HepG2 (cell line): ENCODE measurements around the gene TPST2. TPM values are rescaled to one million over a fixed set of nuclear protein-coding genes. Genes with fewer than 3 reads are reported as not detected.

ENCODE experiments used
- ATAC-seq: fragments of 200-7000 bp; cut with Tn5 transposase; 3 replicates; pipeline ENCODE4 v1.9.1; 2020; ENCODE audit warnings: mild to moderate bottlenecking, moderate library complexity
- BruUV-seq: library from RNA; stranded (reverse); fragments of 400-500 nt; replicated peaks from 2 replicates; lab custom pipeline; 2021; lab: Mats Ljungman, UMichigan
- CTCF ChIA-PET: fragments of 300-600 bp; formaldehyde crosslinking; extraction: SDS; loops from one replicate; lab custom pipeline; 2021; ENCODE audit warnings: low total read pairs, inconsistent platforms, low intra/inter-chr PET ratio; lab: Yijun Ruan, JAX
- POLR2A ChIA-PET: fragments of 350-600 bp; sonication (Branson Sonifier 250); formaldehyde crosslinking; loops from one replicate; lab custom pipeline; 2020; ENCODE audit warnings: antibody characterized with exemption, inconsistent platforms; lab: Yijun Ruan, JAX
- DNase-seq: peaks from one replicate; pipeline ENCODE4 v3.0.0-alpha.2; 2015; ENCODE audit warnings: low spot score
- FAIRE-seq: peaks from 3 replicates; lab custom pipeline; 2011; peaks lifted over from hg19 to GRCh38; lab: Jason Lieb, UNC
- H2AFZ ChIP-seq: one replicate; pipeline ENCODE4 v1.6.1; 2011; ENCODE audit warnings: low read length, inconsistent platforms
- H3K27ac ChIP-seq: fragments of 300-600 bp; 3 replicates; pipeline ENCODE4 v1.8.0; 2011; ENCODE audit warnings: mixed run types, mild to moderate bottlenecking, mixed read lengths, low read length, inconsistent platforms; ENCODE audit not compliant: insufficient read depth; ENCODE audit errors: extremely low read length
- H3K27me3 ChIP-seq, 2 experiments: fragments of 200-600 bp in 1 of 2; 2 replicates in 1 of 2; 3 replicates in 1 of 2; pipeline versions ENCODE4 v1.6.0 to v1.8.0; 2011; ENCODE audit warnings: low read length in 2 of 2, mild to moderate bottlenecking in 2 of 2, moderate library complexity in 2 of 2, inconsistent platforms in 1 of 2; ENCODE audit not compliant: insufficient read depth in 2 of 2, control insufficient read depth in 1 of 2
- H3K36me3 ChIP-seq, 2 experiments: fragments of 200-600 bp in 1 of 2; replicated peaks in 1 of 2; 2 replicates in 1 of 2; 3 replicates in 1 of 2; pipeline versions ENCODE4 v1.5.1 to v1.8.0; 2011; ENCODE audit warnings: low read length in 2 of 2, inconsistent platforms in 1 of 2; ENCODE audit not compliant: insufficient read depth in 2 of 2, control insufficient read depth in 1 of 2
- H3K4me1 ChIP-seq: 2 replicates; pipeline ENCODE4 v1.5.1; 2012; ENCODE audit warnings: low read length, inconsistent platforms; ENCODE audit not compliant: insufficient read depth
- H3K4me2 ChIP-seq: 2 replicates; pipeline ENCODE4 v1.6.0; 2011; ENCODE audit warnings: low read depth, low read length, inconsistent platforms
- H3K4me3 ChIP-seq, 3 experiments: fragments of 200-600 bp in 1 of 3; sonication (generic), shearing (Covaris generic) in 1 of 3; replicated peaks in 1 of 3; 2 replicates each; pipeline ENCODE4 v1.5.1; 2011 to 2016; ENCODE audit warnings: low read length in 3 of 3, inconsistent platforms in 2 of 3, low read depth in 2 of 3, mild to moderate bottlenecking in 2 of 3, control low read depth in 1 of 3, mixed read lengths in 1 of 3; ENCODE audit not compliant: insufficient read depth in 1 of 3
- H3K79me2 ChIP-seq: one replicate; pipeline ENCODE4 v1.6.1; 2011; ENCODE audit warnings: low read length, inconsistent platforms; ENCODE audit not compliant: insufficient read depth
- H3K9ac ChIP-seq: 2 replicates; pipeline ENCODE4 v1.6.0; 2011; ENCODE audit warnings: mild to moderate bottlenecking, low read depth, low read length, inconsistent platforms; ENCODE audit not compliant: insufficient read depth
- H3K9me3 ChIP-seq: 2 replicates; pipeline ENCODE4 v1.5.1; 2012; ENCODE audit warnings: mild to moderate bottlenecking, low read length
- H4K20me1 ChIP-seq: 2 replicates; pipeline ENCODE4 v1.6.0; 2011; ENCODE audit warnings: inconsistent platforms, mild to moderate bottlenecking, low read length, moderate library complexity; ENCODE audit not compliant: insufficient read depth
- CREBL2 ChIP-seq: sonication (generic); formaldehyde crosslinking; IDR thresholded peaks from 2 replicates; pipeline ENCODE4 v1.8.1; 2023; ENCODE audit warnings: missing genetic modification reagents, mild to moderate bottlenecking, borderline replicate concordance
- CTCF ChIP-seq: sonication (generic); formaldehyde crosslinking; IDR thresholded peaks from 2 replicates; pipeline ENCODE4 v1.5.0; 2020; ENCODE audit warnings: mild to moderate bottlenecking, missing genetic modification reagents, moderate library complexity
- DNMT1 ChIP-seq: sonication (generic); formaldehyde crosslinking; IDR thresholded peaks from 2 replicates; pipeline ENCODE4 v1.5.1; 2020; ENCODE audit warnings: mild to moderate bottlenecking, missing genetic modification reagents
- ESRRA ChIP-seq: sonication (generic); formaldehyde crosslinking; IDR thresholded peaks from 2 replicates; pipeline ENCODE4 v1.5.1; 2020; ENCODE audit warnings: mild to moderate bottlenecking, low read depth, missing genetic modification reagents
- KMT2B ChIP-seq: IDR thresholded peaks from 2 replicates; pipeline ENCODE4 v1.6.1; 2016; ENCODE audit warnings: missing genetic modification reagents, missing compliant biosample characterization
- MATR3 ChIP-seq: sonication (generic); formaldehyde crosslinking; IDR thresholded peaks from 2 replicates; pipeline ENCODE4 v1.4.0; 2020; ENCODE audit warnings: missing genetic modification reagents
- POLR2AphosphoS2 ChIP-seq: IDR thresholded peaks from 2 replicates; pipeline ENCODE4 v1.6.1; 2011; ENCODE audit warnings: low read depth, low read length, improper control_type of control experiment
- RBFOX2 ChIP-seq: fragments of 200-400 bp; formaldehyde crosslinking; IDR thresholded peaks from 2 replicates; pipeline ENCODE4 v1.6.1; 2017; ENCODE audit warnings: low read depth, mild to moderate bottlenecking, low read length
- SIX1 ChIP-seq: sonication (generic); formaldehyde crosslinking; IDR thresholded peaks from 2 replicates; pipeline ENCODE4 v1.4.0; 2020; ENCODE audit warnings: missing genetic modification reagents, borderline replicate concordance
- SRSF4 ChIP-seq: fragments of 200-400 bp; formaldehyde crosslinking; IDR thresholded peaks from one replicate; pipeline ENCODE4 v1.6.1; 2018; ENCODE audit warnings: mild to moderate bottlenecking, low read depth, low read length, moderate library complexity; ENCODE audit not compliant: poor library complexity, severe bottlenecking
- STAG1 ChIP-seq: sonication (generic); formaldehyde crosslinking; IDR thresholded peaks from 2 replicates; pipeline ENCODE4 v1.4.0; 2020; ENCODE audit warnings: missing genetic modification reagents
- ZNF224 ChIP-seq: sonication (generic); formaldehyde crosslinking; IDR thresholded peaks from 2 replicates; pipeline ENCODE4 v1.5.0; 2020; ENCODE audit warnings: mild to moderate bottlenecking, missing genetic modification reagents
- ZNF550 ChIP-seq: sonication (generic); formaldehyde crosslinking; IDR thresholded peaks from 2 replicates; pipeline ENCODE4 v1.4.0; 2020; ENCODE audit warnings: mild to moderate bottlenecking, missing genetic modification reagents, borderline replicate concordance
- ZNF563 ChIP-seq: sonication (generic); formaldehyde crosslinking; IDR thresholded peaks from 2 replicates; pipeline ENCODE4 v1.8.0; 2022; ENCODE audit warnings: mild to moderate bottlenecking, moderate library complexity, missing genetic modification reagents
- ZNF577 ChIP-seq: sonication (generic); formaldehyde crosslinking; IDR thresholded peaks from 2 replicates; pipeline ENCODE4 v1.4.0; 2020; ENCODE audit warnings: mild to moderate bottlenecking, low read depth, missing genetic modification reagents, borderline replicate concordance
- ZNF644 ChIP-seq: IDR thresholded peaks from 2 replicates; pipeline ENCODE4 v1.6.1; 2016; ENCODE audit warnings: low read depth
- ZNF788 ChIP-seq: sonication (generic); formaldehyde crosslinking; IDR thresholded peaks from 2 replicates; pipeline ENCODE4 v1.5.0; 2020; ENCODE audit warnings: mild to moderate bottlenecking, missing genetic modification reagents, borderline replicate concordance
- WGBS: methylation state at CpG from one replicate; pipeline ENCODE4 v1.1.6; 2017; ENCODE audit warnings: low lambda C conversion rate; 5-methylcytosine and 5-hydroxymethylcytosine counted together
- in situ Hi-C: cut with HindIII; loops from 2 replicates; pipeline ENCODE4 v1.10.0; 2017; ENCODE audit warnings: low pct_unique_long_range_greater_than_20kb; ENCODE audit not compliant: extremely low pct_ligation_motif_present
- intact Hi-C: fragments of 100-400 bp; cut with micrococcal nuclease; formaldehyde crosslinking; loops from one replicate; pipeline ENCODE4 v1.10.0; 2022; ENCODE audit not compliant: unreplicated experiment
- polyA plus RNA-seq, 8 experiments: library from polyadenylated mRNA; depleted of rRNA in 3 of 8; stranded (reverse) in 7 of 8; unstranded in 1 of 8; fragments of >200 nt; fragmentation: Illumina TruSeq in 4 of 8; extraction: Trizol in 4 of 8; gene quantifications; 2 replicates each; pipeline versions ENCODE4 v1.2.1 to v1.2.3, GENCODE V29; 2011 to 2016; ENCODE audit warnings: low read depth in 4 of 8, missing spikeins in 1 of 8, mixed read lengths in 1 of 8; ENCODE audit not compliant: insufficient read depth in 1 of 8
- total RNA-seq, 5 experiments: library from RNA; depleted of rRNA; stranded (reverse); fragments of >200 nt; fragmentation: Illumina TruSeq; extraction: Trizol; gene quantifications; 2 replicates each; pipeline ENCODE4 v1.2.3, GENCODE V29; 2016; ENCODE audit warnings: low read depth in 1 of 5
- TF ChIP-seq, protein P1 (sequence below): sonication (generic); formaldehyde crosslinking; IDR thresholded peaks from 2 replicates; pipeline ENCODE4 v1.4.0; 2020; ENCODE audit warnings: missing genetic modification reagents
- TF ChIP-seq, protein P2 (sequence below): sonication (generic); formaldehyde crosslinking; IDR thresholded peaks from 2 replicates; pipeline ENCODE4 v1.5.1; 2020; ENCODE audit warnings: mild to moderate bottlenecking, missing genetic modification reagents, moderate library complexity

Gene TPST2
- total and polyA plus RNA-seq, 2 of the 13 experiments (the other 11 are each of a cell fraction or from before 2014, with no cell fraction given): 15.2 to 23.8 TPM

DNA sequence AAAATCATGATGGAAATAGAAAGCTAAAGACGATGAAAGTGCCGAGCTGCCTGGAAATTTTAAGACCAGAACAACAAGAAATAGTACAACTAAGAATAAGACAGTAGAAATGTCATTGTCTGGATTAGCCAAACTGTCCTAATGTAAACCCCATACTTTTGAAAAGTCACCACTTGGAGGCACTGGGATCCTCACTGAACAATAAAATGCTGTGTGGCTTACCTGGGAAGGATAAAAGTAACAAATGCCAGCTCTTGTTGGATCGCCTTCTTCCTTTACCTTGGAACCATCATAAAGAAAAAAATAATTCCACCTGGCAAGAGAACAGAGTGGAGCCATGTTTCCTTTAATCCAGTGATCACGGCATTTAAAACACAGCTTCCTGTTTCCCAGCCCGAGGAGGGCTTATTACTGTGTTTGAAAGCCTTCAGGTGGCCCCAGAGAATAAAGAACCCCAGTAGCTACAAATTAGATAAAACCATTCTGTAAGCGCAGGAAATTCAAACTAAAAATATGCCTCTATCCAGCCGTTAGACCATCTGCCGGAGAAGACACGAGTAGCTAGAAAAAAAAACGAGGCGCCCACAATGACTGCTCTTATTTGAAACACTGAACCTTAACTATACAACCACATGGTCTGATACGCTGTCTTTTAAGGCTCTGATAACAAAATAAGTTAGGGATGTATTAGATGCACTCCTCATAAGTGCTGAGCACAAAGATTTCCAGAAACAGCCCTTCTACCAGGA lies 110.7 kb downstream of the TPST2 start:
- Histone ChIP-seq H2AFZ (peak overlapping the region; percentile 90), H3K4me2 (peak overlapping the region; percentile 83), H3K9ac (peak overlapping the region; percentile 72), H3K79me2 (peaks cover 77% of the 10 kb centered on the region), H4K20me1 (no peaks in the 10 kb centered on the region), H3K4me1 (peaks cover 64% of the 10 kb centered on the region), H3K4me3 (peak overlapping the region; percentile 55 to 64 (median 61)), H3K36me3 (peaks cover 0 to 21% of the 10 kb centered on the region in 2 experiments; a peak in 4 of 5 replicates), H3K9me3 (no peaks in the 10 kb centered on the region), H3K27me3 (no peaks in the 10 kb centered on the region; a peak in 1 of 5 replicates), H3K27ac (peak overlapping the region; percentile 95)
- DNase-seq: peak; percentile 31
- TSS peak; percentile 44 for BruUV-seq
- FAIRE-seq: no peak
- ChIA-PET CTCF (no interaction called here), POLR2A (interaction anchor here (0.9 to 1.2 kb wide), 2 partner anchors 10 to 33 kb away, joined by 5 read pairs; partner anchors contain the start of gene TFIP11)
- 8% methylated on average over 12 of the region's 12 CpGs for WGBS
- ATAC-seq: peak; percentile 9; the same call in 2 of the 3 replicates
- in situ Hi-C loops: no loop called here
- intact Hi-C loops: loop anchor here (5.0 kb wide), 1 partner anchor 33 kb away; the partner anchor contains the start of gene TFIP11
- TF ChIP-seq DNMT1 (CRISPR knock-in tag) (no peak), SRSF4 (no peak), CREBL2 (CRISPR knock-in tag) (no peak), ZNF788 (CRISPR knock-in tag) (no peak), ZNF563 (no peak), KMT2B (CRISPR knock-in tag) (no peak), ZNF550 (CRISPR knock-in tag) (no peak), POLR2AphosphoS2 (no peak), ZNF644 (CRISPR knock-in tag) (no peak), ZNF577 (CRISPR knock-in tag) (0 out of 2 replicates have a peak, but pooled peaks have one; percentile 29), MATR3 (CRISPR knock-in tag) (no peak), ESRRA (no peak), ZNF224 (CRISPR knock-in tag) (no peak), SIX1 (CRISPR knock-in tag) (no peak), CTCF (peak; percentile 40; the same call in 1 of the 2 replicates), RBFOX2 (0 out of 2 replicates have a peak, but pooled peaks have one; percentile 67), STAG1 (CRISPR knock-in tag) (0 out of 2 replicates have a peak, but pooled peaks have one; percentile 4)
- TF ChIP-seq, protein P1, sequence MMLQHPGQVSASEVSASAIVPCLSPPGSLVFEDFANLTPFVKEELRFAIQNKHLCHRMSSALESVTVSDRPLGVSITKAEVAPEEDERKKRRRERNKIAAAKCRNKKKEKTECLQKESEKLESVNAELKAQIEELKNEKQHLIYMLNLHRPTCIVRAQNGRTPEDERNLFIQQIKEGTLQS (CRISPR knock-in tag): no peak
- TF ChIP-seq, protein P2, sequence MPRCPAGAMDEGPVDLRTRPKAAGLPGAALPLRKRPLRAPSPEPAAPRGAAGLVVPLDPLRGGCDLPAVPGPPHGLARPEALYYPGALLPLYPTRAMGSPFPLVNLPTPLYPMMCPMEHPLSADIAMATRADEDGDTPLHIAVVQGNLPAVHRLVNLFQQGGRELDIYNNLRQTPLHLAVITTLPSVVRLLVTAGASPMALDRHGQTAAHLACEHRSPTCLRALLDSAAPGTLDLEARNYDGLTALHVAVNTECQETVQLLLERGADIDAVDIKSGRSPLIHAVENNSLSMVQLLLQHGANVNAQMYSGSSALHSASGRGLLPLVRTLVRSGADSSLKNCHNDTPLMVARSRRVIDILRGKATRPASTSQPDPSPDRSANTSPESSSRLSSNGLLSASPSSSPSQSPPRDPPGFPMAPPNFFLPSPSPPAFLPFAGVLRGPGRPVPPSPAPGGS: no peak
